Measurements from ENCODE around the gene ADCY1. TPM values are rescaled to one million over a fixed set of nuclear protein-coding genes. Genes with fewer than 3 reads are reported as not detected.

The ADCY1 gene
- polyA plus RNA-seq, 1 experiment, result 0.26 TPM

DNA sequence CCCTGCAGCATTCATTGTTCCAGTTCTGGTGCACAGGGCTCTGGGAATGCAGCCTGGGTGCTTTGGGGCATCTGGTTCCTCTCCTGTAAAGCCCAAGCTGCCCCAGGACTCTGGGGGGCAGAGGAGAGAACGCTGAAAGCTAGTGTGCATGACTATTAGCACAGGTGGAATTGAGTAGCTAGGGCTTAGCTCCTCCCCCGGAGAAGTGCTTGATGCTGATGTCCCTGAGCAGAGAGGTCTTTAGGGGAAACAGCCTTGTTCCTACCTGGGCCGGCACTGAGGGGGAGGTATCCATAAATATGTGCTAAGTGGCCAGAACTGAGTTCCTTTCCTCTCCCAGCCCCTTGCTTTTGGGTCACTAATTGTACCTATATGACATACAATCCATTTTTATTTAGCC is 3.9 kb downstream of the ADCY1 start:
- POLR2A ChIA-PET, result no interaction called here
- no peak overlapping the region for H3K4me3 ChIP-seq (ENCODE audit: low read depth, low read length)
- no peak for TF ChIP-seq CTCF (IDR thresholded peaks at IDR 0.05; ENCODE audit: insufficient read depth, low read depth, low read length)
- peaks cover 33% of the 10 kb centered on the region for H3K27me3 ChIP-seq (ENCODE audit: control insufficient read depth, insufficient read depth, low read length)
- CTCF ChIA-PET, result no interaction called here
- no peaks in the 10 kb centered on the region for H3K36me3 ChIP-seq (ENCODE audit: control insufficient read depth, insufficient read depth, low read length)
- no peak for DNase-seq (ENCODE audit: low read depth)

DNA sequence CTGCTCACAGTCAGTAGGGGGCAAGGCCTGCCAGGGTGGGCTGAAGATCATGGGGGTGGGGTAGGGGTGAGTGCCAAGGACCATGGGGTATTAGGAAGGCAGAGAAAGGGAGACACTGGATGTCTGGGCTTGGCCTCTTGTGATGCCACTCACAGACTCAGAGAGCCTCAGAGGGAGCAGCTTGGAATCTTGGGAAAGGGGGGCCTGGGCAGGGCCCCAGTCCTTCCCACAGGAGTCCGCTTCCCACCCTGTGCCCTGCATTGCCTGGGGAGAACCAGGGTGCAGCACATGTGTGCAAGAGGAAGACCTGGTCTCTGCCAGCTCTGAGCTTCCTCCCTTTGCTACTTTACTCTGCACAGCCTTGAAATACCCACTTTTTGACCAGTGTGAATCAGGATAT is 4.3 kb downstream of the ADCY1 start:
- H3K36me3 ChIP-seq (ENCODE audit: control insufficient read depth, insufficient read depth, low read length), result no peaks in the 10 kb centered on the region
- peaks cover 29% of the 10 kb centered on the region for H3K27me3 ChIP-seq (ENCODE audit: control insufficient read depth, insufficient read depth, low read length)
- H3K4me3 ChIP-seq (ENCODE audit: low read depth, low read length), result no peak overlapping the region
- CTCF ChIA-PET, result no interaction called here
- DNase-seq (ENCODE audit: low read depth), result no peak
- POLR2A ChIA-PET, result no interaction called here
- TF ChIP-seq CTCF (IDR thresholded peaks at IDR 0.05; ENCODE audit: insufficient read depth, low read depth, low read length), result no peak

DNA sequence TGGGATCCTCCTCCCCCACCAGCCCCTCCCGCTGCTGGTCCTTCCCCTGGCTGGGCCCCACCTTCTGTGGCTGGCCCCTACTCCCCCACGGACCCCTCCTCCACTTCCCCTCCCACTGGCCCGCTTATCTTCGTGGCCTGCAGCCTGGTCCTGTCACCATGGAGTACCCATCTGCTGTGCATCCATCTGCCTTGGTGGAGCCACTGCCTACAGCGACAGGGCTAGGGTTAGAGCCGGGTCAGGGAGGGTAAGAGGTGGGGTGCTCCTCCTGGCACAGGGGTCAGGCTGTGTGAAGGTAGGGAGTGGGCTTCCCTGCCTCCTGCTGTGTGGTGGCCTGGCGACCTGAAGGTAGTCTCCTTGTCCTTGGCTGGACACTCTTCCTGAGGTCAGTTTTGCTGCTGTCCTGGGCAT is 5.2 kb downstream of the ADCY1 start:
- CTCF ChIA-PET, result no interaction called here
- Histone ChIP-seq H3K27me3 (ENCODE audit: control insufficient read depth, insufficient read depth, low read length) (peaks cover 23% of the 10 kb centered on the region), H3K4me3 (ENCODE audit: low read depth, low read length) (no peak overlapping the region), H3K36me3 (ENCODE audit: control insufficient read depth, insufficient read depth, low read length) (no peaks in the 10 kb centered on the region)
- POLR2A ChIA-PET, result no interaction called here
- TF ChIP-seq CTCF (IDR thresholded peaks at IDR 0.05; ENCODE audit: insufficient read depth, low read depth, low read length), result no peak
- DNase-seq (ENCODE audit: low read depth), result no peak

- H3K36me3 ChIP-seq (ENCODE audit: control insufficient read depth, insufficient read depth, low read length), result no peaks in the 10 kb centered on the region
- no peak for DNase-seq (ENCODE audit: low read depth)
- ChIA-PET POLR2A (no interaction called here), CTCF (no interaction called here)
- TF ChIP-seq CTCF (IDR thresholded peaks at IDR 0.05; ENCODE audit: insufficient read depth, low read depth, low read length), result peak; percentile 36; the same call in 1 of the 2 replicates
- peaks cover 19% of the 10 kb centered on the region for H3K27me3 ChIP-seq (ENCODE audit: control insufficient read depth, insufficient read depth, low read length)
- no peak overlapping the region for H3K4me3 ChIP-seq (ENCODE audit: low read depth, low read length)
Observed at GRCh38 chr7:45580053-45580872, 6.1 kb downstream of the ADCY1 start.

DNA sequence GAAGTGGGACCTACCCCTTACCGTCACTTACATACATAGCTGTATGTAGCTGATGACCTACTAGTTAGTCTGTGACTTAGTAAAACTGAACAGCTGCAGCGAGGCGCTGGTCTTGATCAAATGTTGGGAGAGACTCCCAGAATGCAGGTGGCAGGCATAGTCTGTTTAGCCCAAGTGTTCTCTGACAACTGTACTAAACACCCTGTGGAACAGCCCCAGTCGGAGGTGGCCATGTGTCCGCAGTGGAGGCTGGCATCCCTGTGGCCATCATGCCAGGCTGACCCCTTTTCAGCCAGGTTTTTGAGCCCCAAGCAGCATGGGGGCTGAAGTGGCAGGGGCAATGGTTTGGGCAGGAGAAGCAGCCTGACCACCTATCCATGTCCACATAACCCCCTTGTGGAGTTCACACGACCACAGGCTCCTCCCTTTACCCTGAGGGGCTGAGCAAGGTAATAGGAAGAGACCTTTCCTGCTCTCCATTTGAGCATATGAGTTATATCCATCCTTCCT is 7.2 kb downstream of the ADCY1 start:
- POLR2A ChIA-PET, result no interaction called here
- CTCF ChIA-PET, result no interaction called here
- no peak for DNase-seq (ENCODE audit: low read depth)
- Histone ChIP-seq H3K36me3 (ENCODE audit: control insufficient read depth, insufficient read depth, low read length) (no peaks in the 10 kb centered on the region), H3K4me3 (ENCODE audit: low read depth, low read length) (no peak overlapping the region), H3K27me3 (ENCODE audit: control insufficient read depth, insufficient read depth, low read length) (peaks cover 10% of the 10 kb centered on the region)
- no peak for TF ChIP-seq CTCF (IDR thresholded peaks at IDR 0.05; ENCODE audit: insufficient read depth, low read depth, low read length)

Measured in BJ (cell line).